GM10248 (cell line): ENCODE data around the gene ATP1A4.

ENCODE experiments used
- CTCF ChIA-PET: fragments of 300-600 bp; sonication (Branson Sonifier 250); formaldehyde crosslinking; extraction: SDS; loops from one replicate; lab custom pipeline; 2021; ENCODE audit warnings: antibody characterized with exemption; lab: Yijun Ruan, JAX
- POLR2A ChIA-PET: fragments of 350-650 bp; sonication (Branson Sonifier 250); formaldehyde crosslinking; extraction: SDS; loops from one replicate; lab custom pipeline; 2020; ENCODE audit warnings: antibody characterized with exemption; lab: Yijun Ruan, JAX
- DNase-seq: peaks from one replicate; pipeline ENCODE4 v3.0.0; 2012; ENCODE audit errors: extremely low spot score
- TF ChIP-seq, protein P1 (sequence below): IDR thresholded peaks from 2 replicates; pipeline ENCODE4 v1.5.1; 2012; ENCODE audit warnings: mild to moderate bottlenecking, low read depth; ENCODE audit errors: extremely low read depth, missing control alignments, control extremely low read depth

The ATP1A4 gene

DNA sequence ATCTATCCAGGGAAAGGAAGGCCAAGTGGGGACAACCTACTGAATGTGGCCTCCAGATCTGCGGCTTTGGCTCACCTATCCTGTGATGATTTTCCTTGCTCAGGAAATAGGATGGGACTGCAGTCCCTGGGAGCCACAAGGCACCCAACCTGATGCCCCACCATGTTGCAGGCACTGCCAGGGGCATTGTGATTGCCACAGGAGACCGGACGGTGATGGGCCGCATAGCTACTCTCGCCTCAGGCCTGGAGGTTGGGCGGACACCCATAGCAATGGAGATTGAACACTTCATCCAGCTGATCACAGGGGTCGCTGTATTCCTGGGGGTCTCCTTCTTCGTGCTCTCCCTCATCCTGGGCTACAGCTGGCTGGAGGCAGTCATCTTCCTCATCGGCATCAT, 24.0 kb upstream of the ATP1A4 start:
- POLR2A ChIA-PET = no interaction called here
- CTCF ChIA-PET = interaction anchor here (0.9 to 2.0 kb wide), 5 partner anchors 26 to 250 kb away, joined by 3 to 5 read pairs (median 4); no protein-coding TSS in a partner anchor
- DNase-seq = no peak
- TF ChIP-seq, protein P1, sequence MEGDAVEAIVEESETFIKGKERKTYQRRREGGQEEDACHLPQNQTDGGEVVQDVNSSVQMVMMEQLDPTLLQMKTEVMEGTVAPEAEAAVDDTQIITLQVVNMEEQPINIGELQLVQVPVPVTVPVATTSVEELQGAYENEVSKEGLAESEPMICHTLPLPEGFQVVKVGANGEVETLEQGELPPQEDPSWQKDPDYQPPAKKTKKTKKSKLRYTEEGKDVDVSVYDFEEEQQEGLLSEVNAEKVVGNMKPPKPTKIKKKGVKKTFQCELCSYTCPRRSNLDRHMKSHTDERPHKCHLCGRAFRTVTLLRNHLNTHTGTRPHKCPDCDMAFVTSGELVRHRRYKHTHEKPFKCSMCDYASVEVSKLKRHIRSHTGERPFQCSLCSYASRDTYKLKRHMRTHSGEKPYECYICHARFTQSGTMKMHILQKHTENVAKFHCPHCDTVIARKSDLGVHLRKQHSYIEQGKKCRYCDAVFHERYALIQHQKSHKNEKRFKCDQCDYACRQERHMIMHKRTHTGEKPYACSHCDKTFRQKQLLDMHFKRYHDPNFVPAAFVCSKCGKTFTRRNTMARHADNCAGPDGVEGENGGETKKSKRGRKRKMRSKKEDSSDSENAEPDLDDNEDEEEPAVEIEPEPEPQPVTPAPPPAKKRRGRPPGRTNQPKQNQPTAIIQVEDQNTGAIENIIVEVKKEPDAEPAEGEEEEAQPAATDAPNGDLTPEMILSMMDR = no peak

GRCh38 chr1:160127865-160128523, 23.4 kb upstream of the ATP1A4 start:
- ChIA-PET POLR2A (no interaction called here), CTCF (interaction anchor here (0.9 to 2.0 kb wide), 6 partner anchors 11 to 250 kb away, joined by 3 to 5 read pairs (median 4); no protein-coding TSS in a partner anchor)
- DNase-seq = no peak
- TF ChIP-seq, protein P1 = no peak

GRCh38 chr1:160128636-160129035, 22.8 kb upstream of the ATP1A4 start:
- ChIA-PET POLR2A (no interaction called here), CTCF (interaction anchor here (1.0 kb wide), 1 partner anchor 10 kb away, joined by 3 read pairs; no protein-coding TSS in a partner anchor)
- no peak for DNase-seq
- TF ChIP-seq, protein P1 = no peak

DNA sequence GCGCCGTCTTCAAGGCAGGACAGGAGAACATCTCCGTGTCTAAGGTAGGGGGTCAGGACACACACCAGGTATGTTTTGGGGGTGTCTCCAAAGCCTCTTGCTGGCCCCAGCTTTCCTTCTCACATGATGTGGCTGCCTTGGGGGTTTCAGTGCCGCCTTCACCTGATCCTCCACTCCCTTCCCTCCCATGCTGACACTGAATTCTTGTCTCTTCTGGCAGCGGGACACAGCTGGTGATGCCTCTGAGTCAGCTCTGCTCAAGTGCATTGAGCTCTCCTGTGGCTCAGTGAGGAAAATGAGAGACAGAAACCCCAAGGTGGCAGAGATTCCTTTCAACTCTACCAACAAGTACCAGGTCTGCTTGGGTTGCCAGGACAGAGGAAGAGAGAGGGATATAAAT, 22.4 kb upstream of the ATP1A4 start:
- ChIA-PET POLR2A (no interaction called here), CTCF (interaction anchor here (2.0 kb wide), 1 partner anchor 64 kb away, joined by 5 read pairs; no protein-coding TSS in a partner anchor)
- TF ChIP-seq, protein P1 = no peak
- DNase-seq = no peak

DNA sequence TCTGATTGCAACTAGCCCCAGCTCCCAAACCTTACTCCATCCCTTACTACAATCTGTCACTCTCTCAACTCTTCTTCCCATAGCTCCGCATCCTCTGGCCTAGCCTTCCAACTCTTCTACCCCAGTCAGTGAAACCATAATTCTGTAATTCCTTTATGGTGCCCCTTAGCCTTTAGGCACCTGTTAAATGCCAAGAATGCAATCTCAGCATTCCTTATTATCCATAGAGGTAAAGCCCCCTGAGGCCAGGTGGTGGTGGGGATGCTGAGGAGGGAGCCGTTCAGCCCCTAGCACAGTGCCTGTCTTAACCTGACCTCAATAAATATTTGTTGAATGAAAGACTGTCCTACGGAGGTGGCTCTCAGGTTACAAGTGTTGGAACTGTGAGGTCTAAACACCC, 21.8 kb upstream of the ATP1A4 start:
- DNase-seq = no peak
- CTCF ChIA-PET = interaction anchor here (1.2 to 2.0 kb wide), 2 partner anchors 15 to 64 kb away, joined by 3 to 5 read pairs; no protein-coding TSS in a partner anchor
- TF ChIP-seq, protein P1 = no peak
- POLR2A ChIA-PET = no interaction called here

DNA sequence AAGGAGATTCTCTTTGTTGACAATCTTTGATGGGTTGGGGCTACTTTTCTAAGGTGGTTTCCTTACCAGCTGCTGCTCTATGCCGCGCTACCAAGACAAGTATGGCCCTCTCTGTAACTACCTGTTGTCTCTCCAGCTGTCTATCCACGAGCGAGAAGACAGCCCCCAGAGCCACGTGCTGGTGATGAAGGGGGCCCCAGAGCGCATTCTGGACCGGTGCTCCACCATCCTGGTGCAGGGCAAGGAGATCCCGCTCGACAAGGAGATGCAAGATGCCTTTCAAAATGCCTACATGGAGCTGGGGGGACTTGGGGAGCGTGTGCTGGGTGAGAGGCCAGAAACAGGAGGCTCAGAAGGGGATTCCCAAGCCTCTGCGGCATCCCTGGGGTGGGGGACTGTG, 21.4 kb upstream of the ATP1A4 start:
- DNase-seq = no peak
- TF ChIP-seq, protein P1 = no peak
- ChIA-PET CTCF (interaction anchor here (1.2 to 2.0 kb wide), 2 partner anchors 14 to 63 kb away, joined by 3 to 5 read pairs; no protein-coding TSS in a partner anchor), POLR2A (no interaction called here)
